Breast epithelium (tissue), 3 donors: ENCODE measurements around the gene HNRNPAB.

ENCODE experiments used
- CTCF ChIP-seq, 3 donors: fragments of 450-650 bp; IDR thresholded peaks; one replicate each; pipeline ENCODE4 v1.5.1; 2016 to 2017; ENCODE audit warnings: antibody characterized with exemption in 3 of 3, mild to moderate bottlenecking in 3 of 3, moderate library complexity in 3 of 3
- POLR2A ChIP-seq: fragments of 450-650 bp; IDR thresholded peaks from one replicate; pipeline ENCODE4 v1.6.1; 2016; ENCODE audit warnings: antibody characterized with exemption, mild to moderate bottlenecking, moderate library complexity
- POLR2AphosphoS5 ChIP-seq, 3 donors: sonication (generic); formaldehyde crosslinking; IDR thresholded peaks; one replicate each; pipeline ENCODE4 v1.6.1; 2017; ENCODE audit warnings: antibody characterized with exemption in 3 of 3

- no peak for TF ChIP-seq CTCF (IDR thresholded peaks at IDR 0.05)
- TF ChIP-seq POLR2AphosphoS5 (IDR thresholded peaks at IDR 0.05) = no peak
- TF ChIP-seq POLR2A = no peak
These were observed 44.2 kb upstream of the HNRNPAB start for GRCh38 chr5:178160176-178160575.
